ENCODE results near the gene GRPEL2.
A peak's percentile ranks its signal among the peaks of the same experiment; 100 is the strongest.

GRPEL2 gene

DNA sequence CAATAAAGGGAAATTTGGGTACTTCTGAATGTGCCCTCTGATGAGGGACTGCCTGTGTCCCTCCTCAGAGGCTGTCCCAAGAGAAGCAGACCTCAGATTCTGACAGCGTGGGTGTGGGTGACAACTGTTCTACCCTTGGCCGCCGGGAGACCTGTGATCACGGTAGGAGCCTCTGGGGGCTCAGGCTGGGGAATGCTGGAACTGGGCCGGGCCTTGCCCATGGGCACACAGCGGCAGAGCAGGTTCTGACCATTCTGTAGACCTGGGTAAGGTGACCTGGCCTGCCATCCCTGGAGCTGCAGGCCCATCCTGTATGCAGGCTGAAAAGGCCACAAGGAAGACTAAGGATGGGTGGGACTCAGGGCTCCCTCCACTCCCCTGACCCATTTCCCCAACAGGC lies 29.5 kb upstream of the GRPEL2 start:
- no peak for DNase-seq
- H3K27ac ChIP-seq (ENCODE audit: low read length, poor library complexity, severe bottlenecking) = no peak overlapping the region
- WGBS = 95% methylated on average over 6 of the region's 6 CpGs
- H3K79me1 ChIP-seq (replicated peaks; ENCODE audit: low read length, poor library complexity, severe bottlenecking) = no peaks in the 10 kb centered on the region
- no peaks in the 10 kb centered on the region for H3K27me3 ChIP-seq (ENCODE audit: control insufficient read depth in 1 of 2, insufficient read depth in 1 of 2, low read length in 2 of 2)
- H2AFZ ChIP-seq (ENCODE audit: low read depth, low read length) = no peak overlapping the region
- no peak overlapping the region for H2BK5ac ChIP-seq (ENCODE audit: low read depth, low read length, poor library complexity, severe bottlenecking)
- no peak overlapping the region for H3K14ac ChIP-seq (ENCODE audit: low read length in 2 of 2)
- H3K4ac ChIP-seq (ENCODE audit: low read depth in 1 of 2, low read length in 2 of 2) = no peak overlapping the region
- H2BK120ac ChIP-seq (ENCODE audit: low read depth, low read length) = no peak overlapping the region
- no peak overlapping the region for H4K91ac ChIP-seq (ENCODE audit: low read length)
- no peak overlapping the region for H3K18ac ChIP-seq (ENCODE audit: low read depth in 1 of 2, low read length in 2 of 2)
- no peak overlapping the region for H2BK12ac ChIP-seq (ENCODE audit: low read length in 2 of 2)
- no peak overlapping the region for H2AK5ac ChIP-seq (ENCODE audit: low read length, severe bottlenecking)
- no peak overlapping the region for H3K23ac ChIP-seq (ENCODE audit: low read length in 2 of 2)
- H4K8ac ChIP-seq (ENCODE audit: low read length) = no peak overlapping the region
- H3K9me3 ChIP-seq (ENCODE audit: control insufficient read depth, low read length) = no peaks in the 10 kb centered on the region
- no peak overlapping the region for H2BK15ac ChIP-seq (ENCODE audit: low read depth, poor library complexity, severe bottlenecking)
- H3K36me3 ChIP-seq (ENCODE audit: control insufficient read depth in 1 of 2, insufficient read depth in 2 of 2, low read depth in 1 of 2, low read length in 2 of 2) = peaks cover 14 to 29% of the 10 kb centered on the region in 2 experiments
- H3K4me2 ChIP-seq (ENCODE audit: low read length, poor library complexity, severe bottlenecking) = no peak overlapping the region
- H3K9ac ChIP-seq (ENCODE audit: low read length) = no peak overlapping the region
- H3K4me1 ChIP-seq (ENCODE audit: control insufficient read depth, insufficient read depth, low read depth, low read length) = peaks cover 16% of the 10 kb centered on the region
- no peak overlapping the region for H3K4me3 ChIP-seq (ENCODE audit: insufficient read depth in 1 of 2, low read depth in 1 of 2, low read length in 2 of 2)

DNA sequence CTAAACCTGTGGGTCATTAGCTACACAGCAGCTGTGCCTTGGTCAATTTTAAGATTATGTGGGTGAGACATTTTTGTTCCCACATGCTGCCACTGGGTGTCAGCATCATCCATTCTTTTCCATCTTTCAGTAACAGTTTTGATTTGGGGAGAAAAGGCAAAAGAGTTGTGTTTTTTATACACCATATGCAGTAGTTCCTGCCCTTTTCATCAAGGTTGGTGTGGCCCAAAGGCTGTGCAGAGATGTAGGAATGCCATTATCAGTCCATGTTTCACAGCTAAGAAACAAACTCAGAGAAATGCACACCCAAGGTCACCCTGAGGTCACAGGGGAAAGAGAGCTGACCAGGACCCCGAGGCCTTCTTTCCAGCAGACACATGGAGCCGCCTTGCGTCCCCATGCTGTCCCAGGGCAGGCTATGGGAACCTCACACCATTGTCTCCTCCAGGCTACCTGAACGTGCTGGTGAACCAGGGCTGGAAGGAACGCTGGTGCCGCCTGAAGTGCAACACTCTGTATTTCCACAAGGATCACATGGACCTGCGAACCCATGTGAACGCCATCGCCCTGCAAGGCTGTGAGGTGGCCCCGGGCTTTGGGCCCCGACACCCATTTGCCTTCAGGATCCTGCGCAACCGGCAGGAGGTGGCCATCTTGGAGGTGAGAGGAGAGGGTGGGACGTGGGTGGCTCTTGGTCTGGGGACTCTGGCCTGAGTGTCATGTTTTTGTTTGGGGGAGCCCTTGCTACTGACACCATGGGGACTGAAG lies 27.8 kb upstream of the GRPEL2 start:
- H2BK12ac ChIP-seq (ENCODE audit: low read length in 2 of 2) = peak overlapping the region; percentile 71 to 91
- no peaks in the 10 kb centered on the region for H3K9me3 ChIP-seq (ENCODE audit: control insufficient read depth, low read length)
- H3K4me3 ChIP-seq (ENCODE audit: insufficient read depth in 1 of 2, low read depth in 1 of 2, low read length in 2 of 2) = no peak overlapping the region
- H2BK5ac ChIP-seq (ENCODE audit: low read depth, low read length, poor library complexity, severe bottlenecking) = no peak overlapping the region
- H3K14ac ChIP-seq (ENCODE audit: low read length in 2 of 2) = peak overlapping the region in 1 of 2 experiments; percentile 63
- H3K4ac ChIP-seq (ENCODE audit: low read depth in 1 of 2, low read length in 2 of 2) = peak overlapping the region; percentile 6 to 10
- 92% methylated on average over 13 of the region's 14 CpGs for WGBS
- H3K27me3 ChIP-seq (ENCODE audit: control insufficient read depth in 1 of 2, insufficient read depth in 1 of 2, low read length in 2 of 2) = no peaks in the 10 kb centered on the region
- no peak overlapping the region for H3K27ac ChIP-seq (ENCODE audit: low read length, poor library complexity, severe bottlenecking)
- peak; percentile 65 for DNase-seq
- no peak overlapping the region for H3K4me2 ChIP-seq (ENCODE audit: low read length, poor library complexity, severe bottlenecking)
- H3K9ac ChIP-seq (ENCODE audit: low read length) = peak overlapping the region; percentile 11
- H3K23ac ChIP-seq (ENCODE audit: low read length in 2 of 2) = no peak overlapping the region
- peak overlapping the region; percentile 70 for H4K91ac ChIP-seq (ENCODE audit: low read length)
- H2AK5ac ChIP-seq (ENCODE audit: low read length, severe bottlenecking) = peak overlapping the region; percentile 26
- peaks cover 6 to 16% of the 10 kb centered on the region in 2 experiments for H3K36me3 ChIP-seq (ENCODE audit: control insufficient read depth in 1 of 2, insufficient read depth in 2 of 2, low read depth in 1 of 2, low read length in 2 of 2)
- H2BK15ac ChIP-seq (ENCODE audit: low read depth, poor library complexity, severe bottlenecking) = no peak overlapping the region
- peaks cover 12% of the 10 kb centered on the region for H3K4me1 ChIP-seq (ENCODE audit: control insufficient read depth, insufficient read depth, low read depth, low read length)
- H4K8ac ChIP-seq (ENCODE audit: low read length) = peak overlapping the region; percentile 2
- no peak overlapping the region for H2BK120ac ChIP-seq (ENCODE audit: low read depth, low read length)
- H3K18ac ChIP-seq (ENCODE audit: low read depth in 1 of 2, low read length in 2 of 2) = peak overlapping the region in 1 of 2 experiments; percentile 29
- no peak overlapping the region for H2AFZ ChIP-seq (ENCODE audit: low read depth, low read length)
- H3K79me1 ChIP-seq (replicated peaks; ENCODE audit: low read length, poor library complexity, severe bottlenecking) = no peaks in the 10 kb centered on the region

DNA sequence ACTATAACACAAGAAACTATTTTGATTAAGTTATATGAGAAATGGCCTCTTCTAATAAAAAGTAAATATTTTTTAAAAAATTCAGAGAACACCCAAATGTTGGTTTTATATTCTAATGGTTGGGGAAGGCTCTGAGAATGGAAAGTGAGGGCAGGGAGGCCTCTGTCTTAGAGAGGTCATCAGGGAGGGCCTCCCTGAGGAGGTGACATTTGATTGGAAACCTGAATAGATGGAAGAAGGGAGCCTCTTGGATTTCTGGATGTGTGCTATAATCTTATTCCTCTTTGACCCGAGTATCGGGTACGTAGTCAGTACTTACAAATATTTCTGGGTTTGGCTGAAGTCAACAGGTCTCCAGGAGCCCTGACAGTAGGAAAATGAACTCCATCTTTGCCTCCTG lies 26.1 kb upstream of the GRPEL2 start:
- no peaks in the 10 kb centered on the region for H3K9me3 ChIP-seq (ENCODE audit: control insufficient read depth, low read length)
- H3K4ac ChIP-seq (ENCODE audit: low read depth in 1 of 2, low read length in 2 of 2) = peak overlapping the region in 1 of 2 experiments; percentile 40
- peak overlapping the region; percentile 52 for H2BK15ac ChIP-seq (ENCODE audit: low read depth, poor library complexity, severe bottlenecking)
- no peak overlapping the region for H3K14ac ChIP-seq (ENCODE audit: low read length in 2 of 2)
- no peaks in the 10 kb centered on the region for H3K79me1 ChIP-seq (replicated peaks; ENCODE audit: low read length, poor library complexity, severe bottlenecking)
- H3K36me3 ChIP-seq (ENCODE audit: control insufficient read depth in 1 of 2, insufficient read depth in 2 of 2, low read depth in 1 of 2, low read length in 2 of 2) = peaks cover 6 to 16% of the 10 kb centered on the region in 2 experiments
- H2BK12ac ChIP-seq (ENCODE audit: low read length in 2 of 2) = peak overlapping the region in 1 of 2 experiments; percentile 97
- H2AFZ ChIP-seq (ENCODE audit: low read depth, low read length) = no peak overlapping the region
- no peak overlapping the region for H3K23ac ChIP-seq (ENCODE audit: low read length in 2 of 2)
- H3K9ac ChIP-seq (ENCODE audit: low read length) = no peak overlapping the region
- H3K27me3 ChIP-seq (ENCODE audit: control insufficient read depth in 1 of 2, insufficient read depth in 1 of 2, low read length in 2 of 2) = no peaks in the 10 kb centered on the region
- peak overlapping the region; percentile 0 for H2AK5ac ChIP-seq (ENCODE audit: low read length, severe bottlenecking)
- no peak for DNase-seq
- H3K4me1 ChIP-seq (ENCODE audit: control insufficient read depth, insufficient read depth, low read depth, low read length) = peaks cover 14% of the 10 kb centered on the region
- no peak overlapping the region for H3K18ac ChIP-seq (ENCODE audit: low read depth in 1 of 2, low read length in 2 of 2)
- no peak overlapping the region for H3K27ac ChIP-seq (ENCODE audit: low read length, poor library complexity, severe bottlenecking)
- H3K4me3 ChIP-seq (ENCODE audit: insufficient read depth in 1 of 2, low read depth in 1 of 2, low read length in 2 of 2) = no peak overlapping the region
- H2BK5ac ChIP-seq (ENCODE audit: low read depth, low read length, poor library complexity, severe bottlenecking) = no peak overlapping the region
- WGBS = 97% methylated on average over 3 of the region's 3 CpGs
- no peak overlapping the region for H4K8ac ChIP-seq (ENCODE audit: low read length)
- H4K91ac ChIP-seq (ENCODE audit: low read length) = no peak overlapping the region
- no peak overlapping the region for H3K4me2 ChIP-seq (ENCODE audit: low read length, poor library complexity, severe bottlenecking)
- no peak overlapping the region for H2BK120ac ChIP-seq (ENCODE audit: low read depth, low read length)

DNA sequence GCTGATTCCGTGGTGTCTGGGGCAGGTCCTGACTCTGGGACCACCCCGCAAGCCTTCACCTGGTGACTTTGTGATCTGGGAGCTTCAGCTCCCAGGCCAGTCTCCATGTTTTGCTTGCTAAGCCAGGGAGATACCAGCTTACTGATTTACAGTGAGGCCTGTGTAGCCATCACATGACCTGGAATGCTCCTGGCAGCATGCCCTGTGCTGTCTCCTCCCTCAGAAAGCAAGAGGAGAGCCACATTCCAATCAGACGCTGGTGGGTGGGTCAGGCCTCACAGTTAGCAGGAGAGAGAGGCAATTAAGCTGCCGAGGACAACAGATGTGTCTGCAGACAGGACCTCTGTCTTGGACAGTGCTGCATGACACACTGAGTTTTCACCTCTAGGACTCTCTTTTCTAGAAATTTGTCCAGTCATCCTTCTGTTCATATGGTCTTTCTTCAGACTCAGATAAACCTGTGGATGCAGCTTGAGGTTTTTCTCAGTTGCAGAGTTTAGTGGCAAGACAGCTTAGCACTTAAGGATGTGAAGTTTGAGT lies 24.4 kb upstream of the GRPEL2 start:
- Histone ChIP-seq H2BK15ac (ENCODE audit: low read depth, poor library complexity, severe bottlenecking) (peak overlapping the region; percentile 92), H3K4me2 (ENCODE audit: low read length, poor library complexity, severe bottlenecking) (no peak overlapping the region), H2BK5ac (ENCODE audit: low read depth, low read length, poor library complexity, severe bottlenecking) (no peak overlapping the region), H3K36me3 (ENCODE audit: control insufficient read depth in 1 of 2, insufficient read depth in 2 of 2, low read depth in 1 of 2, low read length in 2 of 2) (peaks cover 6 to 16% of the 10 kb centered on the region in 2 experiments), H3K4me3 (ENCODE audit: insufficient read depth in 1 of 2, low read depth in 1 of 2, low read length in 2 of 2) (no peak overlapping the region), H3K9ac (ENCODE audit: low read length) (peak overlapping the region; percentile 70), H2BK12ac (ENCODE audit: low read length in 2 of 2) (peak overlapping the region; percentile 91 to 98), H2BK120ac (ENCODE audit: low read depth, low read length) (peak overlapping the region; percentile 89), H3K27me3 (ENCODE audit: control insufficient read depth in 1 of 2, insufficient read depth in 1 of 2, low read length in 2 of 2) (no peaks in the 10 kb centered on the region), H4K91ac (ENCODE audit: low read length) (peak overlapping the region; percentile 94), H2AK5ac (ENCODE audit: low read length, severe bottlenecking) (no peak overlapping the region), H3K9me3 (ENCODE audit: control insufficient read depth, low read length) (no peaks in the 10 kb centered on the region), H3K18ac (ENCODE audit: low read depth in 1 of 2, low read length in 2 of 2) (peak overlapping the region; percentile 96 to 98), H3K79me1 (replicated peaks; ENCODE audit: low read length, poor library complexity, severe bottlenecking) (no peaks in the 10 kb centered on the region), H3K23ac (ENCODE audit: low read length in 2 of 2) (no peak overlapping the region), H4K8ac (ENCODE audit: low read length) (peak overlapping the region; percentile 96), H2AFZ (ENCODE audit: low read depth, low read length) (peak overlapping the region; percentile 48), H3K4ac (ENCODE audit: low read depth in 1 of 2, low read length in 2 of 2) (peak overlapping the region; percentile 88 to 95), H3K4me1 (ENCODE audit: control insufficient read depth, insufficient read depth, low read depth, low read length) (peaks cover 14% of the 10 kb centered on the region), H3K27ac (ENCODE audit: low read length, poor library complexity, severe bottlenecking) (peak overlapping the region; percentile 86), H3K14ac (ENCODE audit: low read length in 2 of 2) (peak overlapping the region in 1 of 2 experiments; percentile 56)
- 32% methylated on average over 4 of the region's 4 CpGs for WGBS
- DNase-seq = peak; percentile 95

Measured in mesenchymal stem cell (in vitro differentiated cells and primary cell).